Measurements from ENCODE around the gene EP400.

Gene EP400

GRCh38 chr12:131987552-131987951 lies 37.8 kb downstream of the EP400 start:
- no peak for DNase-seq

DNA sequence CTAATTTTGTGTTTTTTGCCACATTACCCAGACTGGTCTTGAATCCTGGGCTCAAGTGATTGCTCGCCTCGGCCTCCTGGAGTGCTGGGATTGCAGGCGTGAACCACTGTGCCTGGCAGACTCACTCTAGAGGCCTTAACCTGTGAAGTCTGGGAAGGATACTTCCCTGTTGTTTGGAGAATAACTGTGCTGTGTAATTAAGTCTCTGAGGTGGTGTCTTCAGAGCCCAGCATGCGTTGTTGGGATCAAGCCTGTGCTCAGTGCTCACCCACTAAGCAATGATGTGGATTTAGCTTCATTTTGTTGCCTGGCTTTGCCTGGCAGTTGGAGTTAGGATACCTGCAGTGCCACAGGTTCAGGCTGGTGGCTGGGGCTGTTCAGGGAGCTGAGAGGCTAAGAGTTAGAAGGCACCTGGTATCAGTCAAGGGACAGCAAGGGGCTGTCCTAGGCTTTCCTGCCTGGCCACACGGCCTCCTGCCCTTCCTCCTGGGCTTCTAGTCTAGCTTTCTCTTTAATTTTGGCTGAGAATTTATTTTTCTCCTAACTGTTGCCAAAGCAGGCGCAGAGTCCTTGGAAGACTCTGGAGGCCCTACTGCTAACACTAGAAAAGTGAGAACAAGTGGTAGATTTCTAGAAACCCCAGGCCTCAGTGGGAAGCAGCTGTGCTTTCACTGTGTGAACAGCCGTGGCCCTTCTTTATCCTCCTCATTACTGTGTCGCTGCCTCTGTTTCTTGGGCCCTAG lies 38.5 kb downstream of the EP400 start:
- DNase-seq: no peak

DNA sequence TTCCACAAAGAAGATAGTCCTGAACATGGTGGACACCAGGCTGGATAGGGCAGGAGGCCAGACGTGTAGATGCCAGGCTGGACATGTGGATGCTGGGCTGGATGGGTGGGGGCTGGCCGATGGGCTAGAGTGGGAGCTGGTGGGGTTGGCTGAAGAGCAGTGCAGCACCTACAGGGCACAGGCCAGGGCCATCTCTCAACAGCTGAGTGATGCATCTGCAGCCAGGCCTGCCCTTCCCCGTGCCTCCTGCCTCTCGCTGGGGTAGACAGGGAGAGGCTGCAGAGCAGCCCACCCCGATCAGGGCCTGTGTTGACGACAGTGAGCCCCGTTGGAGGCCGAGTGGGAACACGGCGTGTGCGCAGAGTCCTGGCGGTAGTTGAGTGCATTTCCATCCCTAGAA lies 39.3 kb downstream of the EP400 start:
- no peak for DNase-seq

- DNase-seq: no peak
Observed at GRCh38 chr12:131990066-131990979, 40.6 kb downstream of the EP400 start.

DNA sequence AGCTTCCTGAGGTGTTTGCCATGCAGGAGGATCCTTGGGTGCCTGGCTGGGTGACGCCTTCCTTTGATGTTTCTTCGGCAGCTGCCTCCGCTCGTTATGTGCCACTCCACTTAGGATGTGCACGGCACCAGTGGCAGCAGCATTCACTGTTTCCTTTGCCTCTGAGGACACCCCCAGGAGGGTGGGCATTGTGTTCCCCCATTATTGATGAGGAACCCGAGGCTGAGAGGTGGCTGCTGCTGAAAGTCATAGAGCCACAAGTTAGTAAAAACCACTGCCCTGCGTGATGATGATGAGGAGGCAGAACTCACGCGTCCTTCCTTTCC lies 41.2 kb downstream of the EP400 start:
- no peak for DNase-seq

DNA sequence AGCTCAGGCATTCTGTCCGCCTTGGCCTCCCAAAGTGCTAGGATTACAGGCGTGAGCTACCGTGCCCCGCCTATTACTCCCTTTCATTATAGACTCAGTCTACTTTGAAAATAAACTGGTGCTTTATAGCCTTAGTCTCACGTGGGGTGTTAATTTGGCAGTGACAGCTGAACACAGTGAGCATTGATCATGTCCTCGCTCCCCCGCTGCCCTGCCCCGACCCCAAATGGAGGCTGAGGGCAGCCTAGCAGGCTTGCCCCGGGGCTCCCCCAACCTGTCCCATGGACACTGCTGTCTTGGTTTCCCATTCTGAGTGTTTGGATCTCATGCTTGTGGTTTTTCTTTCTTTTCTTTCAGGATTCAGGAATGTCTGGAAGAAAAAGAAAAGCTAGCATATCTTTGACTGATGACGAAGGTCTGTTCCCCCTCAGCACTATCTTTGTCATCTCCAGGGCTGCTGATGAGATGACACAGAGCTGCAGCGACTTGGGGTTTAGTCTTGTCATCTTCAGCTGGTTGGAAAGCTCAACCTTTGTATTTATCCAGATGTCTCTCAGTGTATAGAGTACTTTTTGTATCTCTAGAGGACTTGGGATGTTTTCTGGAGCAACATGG lies 42.2 kb downstream of the EP400 start:
- DNase-seq: no peak

DNA sequence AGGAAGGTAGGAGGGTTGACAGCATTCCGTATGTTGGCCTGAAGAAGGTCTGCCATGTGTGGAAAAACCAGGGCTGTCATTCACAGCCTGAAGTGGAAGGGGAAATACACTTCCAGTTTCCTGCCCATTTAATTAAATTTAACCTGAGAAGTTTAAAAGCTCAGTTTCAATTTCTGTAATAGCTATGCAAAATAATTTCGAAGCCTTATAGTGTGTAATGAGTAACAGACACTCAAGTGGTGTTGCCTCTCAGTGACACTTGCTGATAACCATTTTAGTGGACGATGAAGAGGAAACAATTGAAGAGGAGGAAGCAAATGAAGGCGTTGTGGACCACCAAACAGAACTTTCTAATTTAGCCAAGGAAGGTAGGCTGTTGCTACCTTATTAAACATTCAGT lies 44.8 kb downstream of the EP400 start:
- no peak for DNase-seq

DNA sequence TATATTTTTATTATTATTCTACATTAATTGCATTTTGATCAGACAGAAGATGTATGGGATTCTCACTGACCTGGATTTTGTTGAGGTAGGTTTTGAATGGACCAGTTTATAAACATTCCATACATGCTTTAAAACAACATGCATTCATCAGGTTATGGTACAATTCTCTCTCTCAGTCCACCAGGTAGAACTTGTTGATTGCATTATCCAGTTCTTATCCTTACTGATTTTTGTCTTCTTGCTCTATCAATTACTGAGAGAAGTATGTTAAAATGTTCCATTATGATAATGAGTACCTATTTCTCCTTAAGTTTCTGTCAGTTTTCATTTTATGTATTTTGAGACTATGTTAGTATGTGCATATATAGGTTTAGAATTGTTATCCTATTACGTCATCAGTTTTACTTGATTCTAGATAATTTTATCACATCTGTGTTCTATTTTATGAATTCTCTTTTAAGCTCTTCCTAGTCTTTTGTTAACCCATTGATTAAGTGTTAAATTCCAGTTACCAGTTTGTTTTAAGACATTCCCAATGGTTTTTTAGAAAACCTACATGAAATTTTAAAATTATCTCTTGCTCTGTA lies 50.6 kb downstream of the EP400 start:
- DNase-seq: no peak

GRCh38 chr12:132003846-132004245 lies 54.1 kb downstream of the EP400 start:
- DNase-seq: no peak

- DNase-seq: no peak
Observed at GRCh38 chr12:132004946-132005345, 55.2 kb downstream of the EP400 start.

DNA sequence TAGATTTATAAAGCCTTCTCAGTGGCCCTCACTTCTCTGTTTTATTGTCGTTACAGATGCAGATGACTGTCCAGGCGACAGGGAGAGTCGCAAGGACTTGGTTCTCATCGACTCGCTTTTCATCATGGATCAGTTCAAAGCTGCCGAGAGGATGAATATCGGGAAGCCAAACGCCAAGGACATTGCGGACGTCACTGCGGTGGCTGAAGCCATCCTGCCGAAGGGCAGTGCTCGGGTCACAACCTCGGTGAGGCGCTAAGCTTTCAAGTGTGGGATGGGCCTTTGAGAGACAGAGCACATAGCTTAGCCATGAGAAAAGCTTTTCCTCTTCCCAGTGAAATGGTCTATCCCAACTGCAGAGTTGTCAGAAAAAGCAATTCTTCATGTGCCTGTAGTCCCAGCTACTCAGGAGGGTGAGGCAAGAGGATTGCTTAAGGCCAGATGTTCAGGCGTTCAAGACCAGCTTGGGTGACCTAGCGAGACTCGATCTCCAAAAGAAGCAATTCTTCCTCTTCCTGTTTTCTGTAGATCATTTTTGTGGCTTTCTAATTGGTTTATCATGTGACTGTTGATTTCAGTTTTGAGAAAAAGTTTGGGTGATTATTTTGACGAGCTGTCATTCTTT lies 56.4 kb downstream of the EP400 start:
- no peak for DNase-seq

DNA sequence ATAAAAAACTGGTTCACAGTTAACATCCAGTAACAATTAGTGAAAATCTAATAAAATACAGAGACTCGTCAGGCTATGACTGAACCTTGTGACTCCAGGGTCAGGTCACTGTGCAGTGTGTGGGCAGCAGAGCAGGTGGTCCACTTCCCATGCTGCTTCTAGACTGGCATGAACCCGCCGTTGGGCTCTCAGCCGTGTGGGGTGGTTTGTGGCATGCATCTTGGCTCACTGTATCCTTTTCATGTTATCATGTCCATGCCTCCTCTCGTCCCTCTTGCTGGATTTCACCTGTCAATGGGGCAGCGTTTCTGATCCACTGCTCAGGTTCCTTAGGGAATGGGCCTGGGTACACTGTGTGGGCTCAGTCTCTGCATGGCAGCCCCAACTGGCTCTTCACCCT lies 57.3 kb downstream of the EP400 start:
- DNase-seq: no peak

- no peak for DNase-seq
Observed at GRCh38 chr12:132009336-132009859, 59.7 kb downstream of the EP400 start.

DNA sequence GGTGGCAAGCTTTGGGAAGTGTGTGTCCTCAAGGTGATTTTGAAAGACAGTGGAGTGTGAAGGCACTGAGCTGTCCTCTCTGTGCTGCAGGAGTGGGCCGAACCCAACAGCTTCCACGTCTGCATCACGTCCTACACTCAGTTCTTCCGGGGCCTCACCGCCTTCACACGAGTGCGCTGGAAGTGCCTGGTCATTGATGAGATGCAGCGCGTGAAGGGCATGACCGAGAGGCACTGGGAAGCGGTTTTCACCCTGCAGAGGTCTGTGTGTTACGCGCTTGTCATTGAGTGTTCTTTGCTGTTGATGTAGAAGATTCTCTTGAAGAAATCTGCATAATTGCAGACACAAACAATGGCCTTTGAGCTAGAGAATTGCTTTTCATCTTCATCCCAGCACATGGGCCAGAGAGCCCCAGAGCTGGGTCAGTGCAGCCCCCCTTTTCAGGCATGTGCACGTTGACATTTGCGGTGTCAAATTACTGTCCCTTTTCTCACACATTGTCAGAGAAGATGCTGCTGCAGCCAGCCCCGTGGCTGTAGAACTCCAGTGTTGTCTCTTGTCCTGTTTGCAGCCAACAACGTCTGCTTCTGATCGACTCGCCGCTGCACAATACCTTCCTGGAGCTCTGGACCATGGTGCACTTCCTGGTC lies 63.3 kb downstream of the EP400 start:
- no peak for DNase-seq

DNA sequence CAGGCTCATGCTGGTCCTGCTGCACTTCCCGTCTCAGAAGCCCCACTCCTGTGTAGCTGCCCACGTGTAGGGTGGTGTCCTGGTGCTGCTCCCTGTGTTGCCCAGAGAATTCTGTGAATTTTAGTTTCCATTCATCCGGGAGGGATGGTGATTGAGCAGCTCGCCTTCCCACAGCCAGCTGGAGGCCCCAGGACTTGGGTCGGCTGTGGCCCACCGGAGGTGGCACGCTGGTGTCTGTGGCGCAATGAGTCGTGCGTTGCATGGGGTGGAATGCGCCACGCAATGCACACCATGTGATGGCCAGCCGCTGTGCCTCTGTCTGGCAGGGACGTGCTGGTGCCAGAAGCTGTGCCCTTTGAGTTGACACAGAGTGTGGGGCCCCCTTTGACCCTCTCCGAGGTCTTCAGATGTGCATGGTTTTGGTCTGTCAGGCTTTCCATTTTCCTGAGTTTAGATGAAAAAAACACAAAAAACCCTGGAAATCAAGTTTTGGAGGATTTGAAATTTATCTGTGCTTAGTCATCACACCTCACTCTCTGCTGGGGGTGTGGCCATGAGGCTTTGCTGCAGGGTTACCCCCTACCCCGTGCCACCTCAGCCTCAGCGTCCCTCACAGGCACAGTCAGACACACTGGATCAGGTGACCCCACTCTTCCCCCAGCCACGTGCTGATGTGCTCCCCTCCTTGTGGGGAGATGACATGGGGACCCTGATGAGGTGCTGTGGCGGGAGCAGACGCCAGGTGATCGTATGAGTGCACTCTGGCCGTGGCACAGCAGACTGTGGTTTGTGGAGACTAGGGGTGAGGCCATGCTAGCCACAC lies 64.6 kb downstream of the EP400 start:
- no peak for DNase-seq

DNA sequence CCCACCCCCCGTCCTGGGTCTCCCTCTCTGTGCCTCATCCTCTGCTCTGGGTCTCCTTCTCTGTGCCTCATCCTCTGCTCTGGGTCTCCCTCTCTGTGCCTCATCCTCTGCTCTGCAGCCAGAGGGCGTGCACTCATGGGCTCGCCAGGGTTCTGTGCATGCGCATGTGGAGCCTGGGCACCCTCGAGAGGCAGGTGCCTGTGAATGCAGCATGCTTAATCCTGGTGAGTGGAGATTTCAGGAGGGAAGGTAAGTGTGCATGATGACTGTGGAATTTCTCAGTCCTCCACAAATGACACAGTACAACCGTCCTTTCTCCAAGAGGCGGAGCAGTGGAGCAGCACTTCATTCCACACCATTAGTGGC lies 65.2 kb downstream of the EP400 start:
- no peak for DNase-seq

DNA sequence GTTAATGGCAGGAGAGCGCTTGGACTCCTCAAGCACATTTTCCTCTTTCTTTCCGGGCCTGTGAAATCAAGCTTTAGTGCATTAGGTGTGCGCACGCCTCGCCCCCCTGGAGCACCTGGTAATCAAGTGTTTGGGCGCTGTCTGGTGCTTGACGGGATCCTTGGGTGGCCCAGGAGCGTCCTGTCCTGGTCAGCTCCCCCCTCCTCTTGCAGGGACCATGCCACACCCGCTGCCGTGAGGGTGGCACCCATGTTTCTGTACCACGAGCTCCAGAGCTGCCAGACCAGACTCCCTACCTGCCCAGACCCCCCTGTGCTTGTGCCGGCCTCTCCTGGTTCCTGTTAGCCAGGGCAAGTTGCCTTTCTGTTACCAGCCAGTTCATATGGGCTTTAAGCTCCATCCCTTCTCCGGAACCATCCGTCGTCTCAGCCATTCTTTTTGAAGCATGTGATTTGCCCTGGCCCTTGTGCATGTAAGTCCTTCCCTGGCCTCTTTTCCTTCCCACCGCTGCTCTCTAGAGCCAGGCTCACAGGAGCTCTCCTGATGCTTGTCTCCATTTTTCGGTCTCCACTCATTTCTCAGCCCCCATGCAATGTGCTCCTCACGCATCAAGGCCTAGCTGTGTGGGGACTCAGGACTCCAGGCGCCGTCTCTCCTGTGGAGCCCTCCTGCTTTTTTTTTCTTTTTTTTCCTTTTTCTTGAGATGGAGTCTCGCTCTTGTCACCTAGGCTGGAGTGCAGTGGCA lies 66.1 kb downstream of the EP400 start:
- no peak for DNase-seq

GRCh38 chr12:132018193-132018916 lies 68.6 kb downstream of the EP400 start:
- no peak for DNase-seq

DNA sequence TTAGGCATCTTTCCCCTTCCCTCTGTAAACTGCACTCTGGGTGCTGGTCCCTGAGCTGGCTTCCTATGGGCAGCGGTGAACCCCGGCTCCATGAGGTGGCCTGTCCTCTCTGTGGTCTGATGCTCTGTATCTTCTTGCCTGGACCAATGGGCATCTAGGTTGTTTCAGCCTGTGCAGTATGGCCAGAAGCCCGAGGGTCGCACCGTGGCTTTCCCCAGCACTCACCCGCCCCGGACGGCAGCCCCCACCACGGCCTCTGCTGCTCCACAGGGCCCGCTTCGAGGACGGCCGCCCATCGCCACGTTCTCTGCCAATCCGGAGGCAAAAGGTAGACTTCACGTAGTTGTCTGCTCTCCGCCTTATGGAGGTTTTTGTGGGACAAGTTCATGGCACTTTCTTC lies 70.1 kb downstream of the EP400 start:
- no peak for DNase-seq

DNA sequence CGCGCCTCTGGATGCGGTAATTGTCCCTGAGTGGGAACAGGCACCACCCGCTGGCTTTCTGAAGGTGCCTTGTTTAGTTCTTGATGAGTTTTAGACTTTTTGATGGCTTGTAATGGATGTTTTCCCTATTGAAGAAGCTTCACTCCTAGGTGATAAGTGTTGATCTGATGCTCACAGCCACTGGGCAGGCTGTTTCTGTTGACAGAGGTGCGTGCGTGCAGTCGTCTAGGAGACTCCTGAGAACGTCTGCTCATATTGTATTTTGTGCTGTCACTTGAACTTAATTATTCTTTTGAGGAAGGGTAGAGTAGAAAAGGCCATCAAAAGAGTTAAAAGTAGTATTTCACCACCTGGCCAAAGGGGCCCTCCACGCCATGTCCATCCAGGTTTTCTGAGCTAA lies 70.5 kb downstream of the EP400 start:
- DNase-seq: no peak
